GM12878 (cell line): ENCODE results near the gene CACNG5.

Source experiments
- JUND ChIP-seq: IDR thresholded peaks from 2 replicates; pipeline ENCODE4 v1.6.1; 2012; ENCODE audit warnings: low read depth, mild to moderate bottlenecking, low read length, improper control_type of control experiment, moderate library complexity
- MAX ChIP-seq: IDR thresholded peaks from 2 replicates; pipeline ENCODE4 v1.6.1; 2012; ENCODE audit warnings: low read depth, low read length, improper control_type of control experiment
- POLR2A ChIP-seq: IDR thresholded peaks from 2 replicates; pipeline ENCODE4 v1.6.1; 2011; ENCODE audit warnings: low read depth, mild to moderate bottlenecking, low read length
- POLR2AphosphoS5 ChIP-seq: IDR thresholded peaks from 2 replicates; pipeline ENCODE4 v1.6.1; 2011; ENCODE audit warnings: mild to moderate bottlenecking, low read length, inconsistent platforms

GRCh38 chr17:66842959-66843358, 8.0 kb downstream of the CACNG5 start:
- TF ChIP-seq MAX (no peak), POLR2AphosphoS5 (no peak), POLR2A (no peak), JUND (no peak)
